HFFc6 (cell line): ENCODE data around the gene TBC1D1. TPM values are rescaled to one million over a fixed set of nuclear protein-coding genes. Genes with fewer than 3 reads are reported as not detected.

Source experiments
- DNase-seq: peaks from one replicate; pipeline ENCODE4 v3.0.0-alpha.2; 2018
- H3K27ac Mint-ChIP-seq: 2 replicates; pipeline ENCODE4 v1.8.0; 2020; ENCODE audit warnings: mild to moderate bottlenecking, mixed read lengths
- H3K27me3 Mint-ChIP-seq: 2 replicates; pipeline ENCODE4 v1.8.0; 2021; ENCODE audit warnings: mild to moderate bottlenecking, moderate library complexity, mixed read lengths; ENCODE audit not compliant: insufficient read depth
- H3K36me3 Mint-ChIP-seq: 2 replicates; pipeline ENCODE4 v1.8.0; 2021; ENCODE audit warnings: low read depth, mixed read lengths
- H3K4me1 Mint-ChIP-seq: 2 replicates; pipeline ENCODE4 v1.8.0; 2020; ENCODE audit warnings: low read depth, mixed read lengths
- H3K4me3 Mint-ChIP-seq: 2 replicates; pipeline ENCODE4 v1.8.0; 2020; ENCODE audit warnings: mild to moderate bottlenecking, moderate library complexity, mixed read lengths
- H3K9me3 Mint-ChIP-seq: 2 replicates; pipeline ENCODE4 v1.8.0; 2020; ENCODE audit warnings: mild to moderate bottlenecking, mixed read lengths
- total RNA-seq, 6 experiments: library from RNA; stranded (reverse); fragmentation: NEBNext Ultra II Directional; extraction: Animal tissue kit (Norgen Biotek cat#: 25700); gene quantifications; 2 replicates in 1 of 6; 3 replicates in 5 of 6; pipeline ENCODE4 v1.2.3, GENCODE V29; 2021
- TF ChIP-seq, protein P1 (sequence below): fragments of 200-600 bp; sonication (generic); IDR thresholded peaks from 2 replicates; pipeline ENCODE4 v1.5.0; 2021; ENCODE audit warnings: antibody characterized with exemption, mild to moderate bottlenecking

TBC1D1 gene
- total RNA-seq, 6 experiments from 2014 or later: 78.5 to 126 (median 112) TPM

DNA sequence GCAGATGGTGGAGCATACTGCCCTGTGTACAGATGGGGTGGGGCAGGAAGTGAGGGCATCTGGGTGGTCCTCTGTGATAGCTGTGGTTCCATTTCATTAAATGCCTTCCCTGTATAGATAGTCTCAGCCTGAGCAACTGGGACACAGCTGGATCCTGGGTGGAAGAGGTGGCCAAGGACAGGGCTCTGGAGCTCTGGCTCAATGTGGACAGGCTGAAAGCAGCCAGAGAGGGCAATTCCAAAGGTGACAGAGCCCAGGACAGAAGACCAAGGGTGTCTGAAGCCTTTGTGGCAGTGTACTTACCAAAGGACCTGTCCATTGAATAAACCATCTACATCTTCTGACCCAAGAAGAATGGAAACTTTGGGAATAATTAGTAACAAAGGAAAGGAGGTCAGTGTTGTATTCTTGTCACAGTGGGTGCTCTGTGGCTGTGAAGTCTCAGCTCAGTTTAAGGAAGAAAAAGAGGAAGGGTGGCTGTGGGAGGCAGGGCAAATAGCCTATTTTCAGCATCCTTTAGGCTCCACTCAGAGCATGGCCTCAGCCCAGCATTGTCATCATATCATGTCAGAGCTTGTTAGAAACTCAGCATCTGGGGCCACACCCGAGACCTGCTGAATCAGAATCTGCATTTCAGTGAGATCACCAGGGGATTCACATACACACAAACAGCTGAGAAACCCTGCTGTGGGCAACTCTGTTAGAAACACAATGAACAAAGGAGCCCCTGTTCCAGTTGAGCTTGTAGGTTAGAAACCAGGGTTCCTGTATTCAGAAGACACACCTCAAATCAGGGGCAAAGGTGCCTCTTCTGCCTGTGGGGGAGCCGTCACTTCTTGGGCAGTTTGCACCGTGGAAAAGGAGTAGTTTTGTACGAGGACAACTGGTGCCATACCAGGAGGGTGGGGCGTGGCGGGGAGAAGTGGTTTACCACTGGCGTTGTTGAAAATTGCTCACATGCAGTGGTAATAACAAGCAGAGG lies 237.9 kb downstream of the TBC1D1 start:
- Mint-ChIP-seq H3K27ac (peak overlapping the region; percentile 63), H3K27me3 (peaks cover 2% of the 10 kb centered on the region), H3K36me3 (peaks cover 46% of the 10 kb centered on the region), H3K9me3 (no peaks in the 10 kb centered on the region), H3K4me3 (no peak overlapping the region), H3K4me1 (peaks cover 66% of the 10 kb centered on the region)
- DNase-seq: no peak
- TF ChIP-seq, protein P1, sequence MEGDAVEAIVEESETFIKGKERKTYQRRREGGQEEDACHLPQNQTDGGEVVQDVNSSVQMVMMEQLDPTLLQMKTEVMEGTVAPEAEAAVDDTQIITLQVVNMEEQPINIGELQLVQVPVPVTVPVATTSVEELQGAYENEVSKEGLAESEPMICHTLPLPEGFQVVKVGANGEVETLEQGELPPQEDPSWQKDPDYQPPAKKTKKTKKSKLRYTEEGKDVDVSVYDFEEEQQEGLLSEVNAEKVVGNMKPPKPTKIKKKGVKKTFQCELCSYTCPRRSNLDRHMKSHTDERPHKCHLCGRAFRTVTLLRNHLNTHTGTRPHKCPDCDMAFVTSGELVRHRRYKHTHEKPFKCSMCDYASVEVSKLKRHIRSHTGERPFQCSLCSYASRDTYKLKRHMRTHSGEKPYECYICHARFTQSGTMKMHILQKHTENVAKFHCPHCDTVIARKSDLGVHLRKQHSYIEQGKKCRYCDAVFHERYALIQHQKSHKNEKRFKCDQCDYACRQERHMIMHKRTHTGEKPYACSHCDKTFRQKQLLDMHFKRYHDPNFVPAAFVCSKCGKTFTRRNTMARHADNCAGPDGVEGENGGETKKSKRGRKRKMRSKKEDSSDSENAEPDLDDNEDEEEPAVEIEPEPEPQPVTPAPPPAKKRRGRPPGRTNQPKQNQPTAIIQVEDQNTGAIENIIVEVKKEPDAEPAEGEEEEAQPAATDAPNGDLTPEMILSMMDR: no peak

DNA sequence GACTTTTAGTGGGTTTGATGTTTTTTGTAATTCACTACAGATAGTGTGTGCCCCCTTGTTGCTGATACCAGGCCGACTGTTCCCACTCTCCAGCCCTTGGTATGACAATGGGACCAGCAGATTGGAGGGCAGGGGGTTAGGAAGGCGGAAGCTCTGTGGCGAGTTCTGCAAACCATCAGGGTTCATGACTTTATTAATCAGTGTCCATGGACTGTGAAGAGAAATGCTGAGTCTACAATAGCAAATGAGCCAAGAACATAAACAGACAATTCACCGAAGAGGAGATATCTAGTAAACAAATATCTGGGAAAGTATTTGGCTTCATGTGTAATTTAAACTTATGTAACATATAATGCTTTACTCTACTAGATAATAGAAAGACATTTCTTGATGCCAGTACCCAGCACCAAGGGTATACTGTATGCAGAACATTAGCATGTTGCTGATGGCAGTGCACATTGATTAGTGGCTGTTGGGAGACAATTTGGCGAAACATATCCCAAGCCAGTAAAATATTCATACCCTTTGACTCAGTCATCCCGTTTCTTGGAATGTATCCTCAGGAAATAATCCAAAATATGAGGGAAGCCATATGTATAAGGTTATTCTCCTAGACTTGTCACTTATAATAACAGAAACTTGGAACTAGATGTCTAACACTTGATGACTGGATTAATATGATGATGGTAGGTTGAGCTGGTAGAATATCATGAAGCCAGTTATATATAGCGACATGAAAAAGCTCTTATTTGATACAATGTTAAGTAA lies 238.8 kb downstream of the TBC1D1 start:
- H3K36me3 Mint-ChIP-seq: peaks cover 51% of the 10 kb centered on the region
- DNase-seq: no peak
- TF ChIP-seq, protein P1: no peak
- H3K27me3 Mint-ChIP-seq: peaks cover 2% of the 10 kb centered on the region
- H3K9me3 Mint-ChIP-seq: no peaks in the 10 kb centered on the region
- no peak overlapping the region for H3K4me3 Mint-ChIP-seq
- no peak overlapping the region for H3K27ac Mint-ChIP-seq
- H3K4me1 Mint-ChIP-seq: peaks cover 74% of the 10 kb centered on the region

DNA sequence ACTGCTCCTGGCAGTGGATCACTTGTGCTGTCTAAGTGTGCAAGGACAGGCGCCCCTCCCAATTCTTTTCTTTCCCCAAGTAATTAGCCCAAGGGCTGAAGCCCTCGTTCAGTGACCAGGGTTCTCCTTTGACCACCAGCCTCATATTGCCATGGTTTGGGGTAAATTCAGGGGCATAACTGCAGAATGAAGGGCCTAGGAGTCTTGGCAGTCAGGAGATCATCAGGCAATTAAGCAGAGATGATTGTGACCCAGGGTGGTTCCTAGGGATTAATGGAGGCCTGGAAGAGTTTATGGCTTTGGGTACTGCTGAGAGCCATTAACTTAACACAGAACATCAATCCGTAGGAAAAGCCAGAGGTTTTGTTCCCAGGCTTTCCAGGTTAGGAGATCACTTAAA lies 240.0 kb downstream of the TBC1D1 start:
- Mint-ChIP-seq H3K4me3 (no peak overlapping the region), H3K27ac (no peak overlapping the region), H3K36me3 (peaks cover 49% of the 10 kb centered on the region), H3K9me3 (no peaks in the 10 kb centered on the region), H3K4me1 (peaks cover 62% of the 10 kb centered on the region), H3K27me3 (no peaks in the 10 kb centered on the region; the same call in 1 of the 2 replicates)
- no peak for DNase-seq
- TF ChIP-seq, protein P1: no peak

DNA sequence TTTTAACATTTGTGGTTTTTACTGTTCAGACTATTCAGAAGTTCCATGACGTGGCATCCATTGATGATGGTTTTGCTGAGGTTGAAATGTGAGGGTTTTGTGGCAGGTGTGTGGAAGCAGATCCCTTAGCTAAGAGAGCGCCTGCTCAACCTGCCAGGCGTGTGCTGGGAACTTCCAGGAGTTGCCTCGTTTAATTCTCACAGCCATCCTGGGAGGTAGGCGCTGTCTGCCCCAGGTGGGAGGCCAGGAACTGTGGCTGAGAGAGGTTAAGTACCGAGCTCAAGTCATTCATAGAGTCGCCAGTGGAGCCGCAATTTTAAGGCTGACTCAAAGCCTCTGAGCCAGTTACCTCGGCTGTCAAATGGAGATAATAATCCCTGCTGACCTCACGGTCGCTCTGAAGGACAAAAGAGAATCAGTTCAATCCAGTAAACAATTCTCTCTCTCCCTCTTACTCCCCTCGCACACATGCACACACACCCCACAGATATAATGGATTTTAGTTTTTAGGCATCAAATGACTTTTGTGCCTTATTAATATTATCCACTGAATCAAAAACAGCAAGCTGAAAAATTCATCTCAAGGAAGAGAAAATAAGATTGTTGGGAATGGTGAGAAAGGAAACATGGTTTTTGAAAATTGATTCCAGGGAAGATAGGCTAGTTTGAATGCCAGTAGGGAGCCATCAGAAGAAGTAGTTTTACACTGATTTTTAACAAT lies 240.6 kb downstream of the TBC1D1 start:
- Mint-ChIP-seq H3K9me3 (no peaks in the 10 kb centered on the region), H3K4me1 (peaks cover 61% of the 10 kb centered on the region), H3K27ac (peak overlapping the region; percentile 50), H3K36me3 (peaks cover 55% of the 10 kb centered on the region), H3K27me3 (no peaks in the 10 kb centered on the region; the same call in 1 of the 2 replicates), H3K4me3 (peak overlapping the region; percentile 53)
- no peak for DNase-seq
- TF ChIP-seq, protein P1: no peak

DNA sequence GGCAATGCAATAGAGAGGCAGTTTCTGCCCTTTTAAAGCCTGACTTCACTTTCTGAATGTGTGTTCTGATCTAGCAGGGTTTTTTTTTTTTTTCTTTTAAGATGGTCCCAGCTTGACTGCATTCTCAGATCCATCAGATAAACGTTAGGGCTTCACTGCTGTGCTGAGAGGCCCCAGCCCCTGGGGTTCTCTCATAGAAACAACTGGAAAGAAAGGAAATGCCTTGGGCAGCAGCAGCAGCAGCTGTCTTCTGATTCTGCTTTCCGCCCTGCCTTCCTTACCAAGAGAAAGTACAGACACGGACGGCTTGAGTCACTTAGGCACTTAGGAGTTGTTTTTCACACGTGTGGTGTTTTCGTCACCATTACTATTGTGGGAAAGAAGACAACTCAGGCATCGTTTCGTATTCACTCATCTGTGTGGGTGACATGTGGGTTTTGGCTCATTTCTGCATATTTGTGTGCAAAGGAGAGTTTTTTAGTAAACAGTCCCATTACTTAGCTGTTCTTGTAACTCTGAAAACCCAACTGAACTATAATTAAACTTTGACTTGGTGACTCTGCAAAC lies 241.3 kb downstream of the TBC1D1 start:
- peak overlapping the region; percentile 50 for H3K27ac Mint-ChIP-seq
- peak overlapping the region; percentile 53 for H3K4me3 Mint-ChIP-seq
- TF ChIP-seq, protein P1: no peak
- no peaks in the 10 kb centered on the region for H3K27me3 Mint-ChIP-seq
- DNase-seq: peak; percentile 87
- H3K9me3 Mint-ChIP-seq: no peaks in the 10 kb centered on the region
- peaks cover 55% of the 10 kb centered on the region for H3K36me3 Mint-ChIP-seq
- H3K4me1 Mint-ChIP-seq: peaks cover 61% of the 10 kb centered on the region
